ENCODE data around the gene AK5.

- TF ChIP-seq TAF1 (IDR thresholded peaks at IDR 0.05; ENCODE audit: borderline replicate concordance, insufficient read depth, low read length) (no peak), POLR2AphosphoS5 (IDR thresholded peaks at IDR 0.05; ENCODE audit: low read depth, low read length) (no peak), SIN3A (IDR thresholded peaks at IDR 0.05; ENCODE audit: borderline replicate concordance, insufficient read depth, low read length) (no peak), REST (IDR thresholded peaks at IDR 0.05; ENCODE audit: insufficient read depth in 1 of 2, low read depth in 2 of 2, low read length in 2 of 2) (no peak), FOXP2 (optimal IDR thresholded peaks at IDR 0.05; ENCODE audit: borderline replicate concordance, extremely low read depth, extremely low read length, insufficient read depth) (no peak)
Measured at GRCh38 chr1:77459881-77460280, 178.1 kb downstream of the AK5 start.
